ENCODE measurements around the gene CSKMT. TPM values are rescaled to one million over a fixed set of nuclear protein-coding genes. Genes with fewer than 3 reads are reported as not detected.
"Not testable (repeated sequence)": the region's sequence is repeated elsewhere in the genome, so short reads cannot be mapped to it uniquely, and the experiment has no call there.

The CSKMT gene
- polyA plus RNA-seq (4.0 to 4.5 TPM (median 4.2 TPM) in 3 replicates), polyA minus RNA-seq (5.4 to 11.3 TPM (median 11.2 TPM) in 3 replicates)
- 0.69 TPM for polyA plus RNA-seq (2011; ENCODE audit: low read depth)
- 1.3 TPM in 2 replicates for polyA plus RNA-seq (2011; cell fraction: cytosol; rRNA removed)
- 7.0 and 7.8 TPM in 2 replicates for polyA plus RNA-seq (2011; cell fraction: nucleus; rRNA removed)
- polyA plus RNA-seq (2012; ENCODE audit: low replicate concordance): 5.7 and 13.4 TPM in 2 replicates
- polyA minus RNA-seq (2011; cell fraction: cytosol; rRNA and poly(A)+ RNA removed): 150 TPM
- polyA minus RNA-seq (2011; cell fraction: nucleus; rRNA and poly(A)+ RNA removed): 13.4 and 25.7 TPM in 2 replicates

GRCh38 chr11:62665075-62665598 lies at the start of gene CSKMT, which contains the start of gene C11orf98:
TSS of gene CSKMT (plus strand) at chr11:62665312. CDS start at chr11:62665880, 568 bp downstream.
TSS of gene C11orf98 (minus strand) at chr11:62665210. CDS start at chr11:62665169, 41 bp downstream.
- dilution Hi-C loops (cut with MboI; ENCODE audit: extremely low pct_ligation_motif_present, low sequenced_read_pairs): no loop called here
- Histone ChIP-seq H2AFZ (ENCODE audit: control insufficient read depth, low read length) (peak within 1 kb of the TSS; percentile 66), H3K27me3 (ENCODE audit: control insufficient read depth, extremely low read depth, insufficient read depth, low read length) (no peaks in the 10 kb centered on the region), H3K9ac (ENCODE audit: control insufficient read depth, extremely low read depth, insufficient read depth, low read length) (peak within 1 kb of the TSS; percentile 95), H3K4me2 (ENCODE audit: control insufficient read depth, extremely low read depth, insufficient read depth, low read depth, low read length) (peak within 1 kb of the TSS; percentile 95), H3K27ac (ENCODE audit: control insufficient read depth, insufficient read depth, low read length) (peak within 1 kb of the TSS; percentile 86), H3K9me3 (ENCODE audit: control insufficient read depth, low read depth, low read length) (no peaks in the 10 kb centered on the region), H4K20me1 (ENCODE audit: control insufficient read depth, extremely low read depth, insufficient read depth, low read length) (peaks cover 4% of the 10 kb centered on the region), H3K9me1 (ENCODE audit: control insufficient read depth, extremely low read depth, insufficient read depth, low read length) (no peaks in the 10 kb centered on the region), H3K79me2 (ENCODE audit: control insufficient read depth, insufficient read depth, low read length) (peaks cover 42% of the 10 kb centered on the region), H3K4me3 (ENCODE audit: control insufficient read depth in 2 of 3, extremely low read depth in 1 of 3, insufficient read depth in 2 of 3, low read depth in 1 of 3, low read length in 3 of 3) (peak within 1 kb of the TSS; percentile 93 to 97 (median 95)), H3K36me3 (ENCODE audit: control insufficient read depth in 2 of 2, extremely low read depth in 1 of 2, insufficient read depth in 2 of 2, low read length in 2 of 2) (peaks cover 23 to 37% of the 10 kb centered on the region in 2 experiments), H3K4me1 (ENCODE audit: control insufficient read depth, extremely low read depth, insufficient read depth, low read length) (peaks cover 24% of the 10 kb centered on the region)
- no peak for FAIRE-seq
- TF ChIP-seq, protein P1, sequence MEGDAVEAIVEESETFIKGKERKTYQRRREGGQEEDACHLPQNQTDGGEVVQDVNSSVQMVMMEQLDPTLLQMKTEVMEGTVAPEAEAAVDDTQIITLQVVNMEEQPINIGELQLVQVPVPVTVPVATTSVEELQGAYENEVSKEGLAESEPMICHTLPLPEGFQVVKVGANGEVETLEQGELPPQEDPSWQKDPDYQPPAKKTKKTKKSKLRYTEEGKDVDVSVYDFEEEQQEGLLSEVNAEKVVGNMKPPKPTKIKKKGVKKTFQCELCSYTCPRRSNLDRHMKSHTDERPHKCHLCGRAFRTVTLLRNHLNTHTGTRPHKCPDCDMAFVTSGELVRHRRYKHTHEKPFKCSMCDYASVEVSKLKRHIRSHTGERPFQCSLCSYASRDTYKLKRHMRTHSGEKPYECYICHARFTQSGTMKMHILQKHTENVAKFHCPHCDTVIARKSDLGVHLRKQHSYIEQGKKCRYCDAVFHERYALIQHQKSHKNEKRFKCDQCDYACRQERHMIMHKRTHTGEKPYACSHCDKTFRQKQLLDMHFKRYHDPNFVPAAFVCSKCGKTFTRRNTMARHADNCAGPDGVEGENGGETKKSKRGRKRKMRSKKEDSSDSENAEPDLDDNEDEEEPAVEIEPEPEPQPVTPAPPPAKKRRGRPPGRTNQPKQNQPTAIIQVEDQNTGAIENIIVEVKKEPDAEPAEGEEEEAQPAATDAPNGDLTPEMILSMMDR (optimal IDR thresholded peaks at IDR 0.05 in 1 of 3, IDR thresholded peaks at IDR 0.05 in 1 of 3, conservative IDR thresholded peaks at IDR 0.05 in 1 of 3; ENCODE audit: extremely low read depth in 1 of 3, insufficient read depth in 2 of 3, low read length in 3 of 3): no peak
- no peak for TF ChIP-seq EZH2 (IDR thresholded peaks at IDR 0.05; ENCODE audit: low read length)
- peak; percentile 77 for DNase-seq (ENCODE audit: low read depth, low spot score)

GRCh38 chr11:62615521-62615920 lies 49.6 kb upstream of the CSKMT start:
- H3K27ac ChIP-seq (ENCODE audit: control insufficient read depth, insufficient read depth, low read length): no peak overlapping the region
- peaks cover 33% of the 10 kb centered on the region for H3K4me1 ChIP-seq (ENCODE audit: control insufficient read depth, extremely low read depth, insufficient read depth, low read length)
- no peak overlapping the region for H2AFZ ChIP-seq (ENCODE audit: control insufficient read depth, low read length)
- H3K4me2 ChIP-seq (ENCODE audit: control insufficient read depth, extremely low read depth, insufficient read depth, low read depth, low read length): no peak overlapping the region
- FAIRE-seq (no peak), DNase-seq (ENCODE audit: low read depth, low spot score) (no peak)
- TF ChIP-seq, protein P1 (optimal IDR thresholded peaks at IDR 0.05 in 1 of 3, IDR thresholded peaks at IDR 0.05 in 1 of 3, conservative IDR thresholded peaks at IDR 0.05 in 1 of 3; ENCODE audit: extremely low read depth in 1 of 3, insufficient read depth in 2 of 3, low read length in 3 of 3): no peak
- TF ChIP-seq EZH2 (IDR thresholded peaks at IDR 0.05; ENCODE audit: low read length): no peak
- no peak overlapping the region for H3K4me3 ChIP-seq (ENCODE audit: control insufficient read depth in 2 of 3, extremely low read depth in 1 of 3, insufficient read depth in 2 of 3, low read depth in 1 of 3, low read length in 3 of 3)
- H3K9me1 ChIP-seq (ENCODE audit: control insufficient read depth, extremely low read depth, insufficient read depth, low read length): no peaks in the 10 kb centered on the region
- no peak overlapping the region for H3K9ac ChIP-seq (ENCODE audit: control insufficient read depth, extremely low read depth, insufficient read depth, low read length)
- H3K79me2 ChIP-seq (ENCODE audit: control insufficient read depth, insufficient read depth, low read length): no peaks in the 10 kb centered on the region
- H3K36me3 ChIP-seq (ENCODE audit: control insufficient read depth in 2 of 2, extremely low read depth in 1 of 2, insufficient read depth in 2 of 2, low read length in 2 of 2): peaks cover 8 to 13% of the 10 kb centered on the region in 2 experiments
- no peaks in the 10 kb centered on the region for H3K9me3 ChIP-seq (ENCODE audit: control insufficient read depth, low read depth, low read length)
- no peaks in the 10 kb centered on the region for H4K20me1 ChIP-seq (ENCODE audit: control insufficient read depth, extremely low read depth, insufficient read depth, low read length)
- dilution Hi-C loops (cut with MboI; ENCODE audit: extremely low pct_ligation_motif_present, low sequenced_read_pairs): no loop called here
- no peaks in the 10 kb centered on the region for H3K27me3 ChIP-seq (ENCODE audit: control insufficient read depth, extremely low read depth, insufficient read depth, low read length)

DNA sequence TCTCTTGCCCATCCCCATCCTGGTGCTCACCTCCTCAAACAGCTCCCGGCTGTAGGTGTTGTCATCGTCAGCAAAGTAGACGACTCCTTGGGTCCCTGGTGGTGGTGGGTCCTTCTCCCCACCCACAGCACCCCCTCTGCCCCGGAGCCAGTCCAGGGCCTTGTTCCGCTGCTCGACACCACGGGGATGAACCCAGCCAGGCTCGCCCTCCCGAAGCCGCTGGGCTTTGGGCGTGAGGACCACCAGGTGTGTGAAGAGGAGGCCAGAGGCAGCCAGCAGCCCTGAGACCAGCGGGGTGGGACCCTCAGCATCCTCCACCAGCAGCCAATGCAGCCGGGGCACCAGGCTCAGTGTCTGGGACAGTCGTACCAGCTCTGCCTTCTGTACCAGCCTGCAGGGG lies 48.2 kb upstream of the CSKMT start:
- H3K9ac ChIP-seq (ENCODE audit: control insufficient read depth, extremely low read depth, insufficient read depth, low read length); H3K4me2 ChIP-seq (ENCODE audit: control insufficient read depth, extremely low read depth, insufficient read depth, low read depth, low read length); dilution Hi-C loops (cut with MboI; ENCODE audit: extremely low pct_ligation_motif_present, low sequenced_read_pairs); H3K9me1 ChIP-seq (ENCODE audit: control insufficient read depth, extremely low read depth, insufficient read depth, low read length); H3K79me2 ChIP-seq (ENCODE audit: control insufficient read depth, insufficient read depth, low read length); H3K9me3 ChIP-seq (ENCODE audit: control insufficient read depth, low read depth, low read length); FAIRE-seq; H3K27me3 ChIP-seq (ENCODE audit: control insufficient read depth, extremely low read depth, insufficient read depth, low read length); DNase-seq (ENCODE audit: low read depth, low spot score); H4K20me1 ChIP-seq (ENCODE audit: control insufficient read depth, extremely low read depth, insufficient read depth, low read length); H3K4me3 ChIP-seq (ENCODE audit: control insufficient read depth in 2 of 3, extremely low read depth in 1 of 3, insufficient read depth in 2 of 3, low read depth in 1 of 3, low read length in 3 of 3); H2AFZ ChIP-seq (ENCODE audit: control insufficient read depth, low read length); H3K27ac ChIP-seq (ENCODE audit: control insufficient read depth, insufficient read depth, low read length): not testable (repeated sequence)
- peaks cover 8 to 11% of the 10 kb centered on the region in 2 experiments for H3K36me3 ChIP-seq (ENCODE audit: control insufficient read depth in 2 of 2, extremely low read depth in 1 of 2, insufficient read depth in 2 of 2, low read length in 2 of 2)
- H3K4me1 ChIP-seq (ENCODE audit: control insufficient read depth, extremely low read depth, insufficient read depth, low read length): peaks cover 33% of the 10 kb centered on the region

Data from keratinocyte (primary cell).